HG02885 (cell line): ENCODE data around the gene WNK2.
A peak's percentile ranks its signal among the peaks of the same experiment; 100 is the strongest.

ENCODE experiments used
- ATAC-seq: cut with Tn5 transposase; IDR thresholded peaks from one replicate; pipeline ENCODE4 v1.9.1; 2021; ENCODE audit warnings: mild to moderate bottlenecking; ENCODE audit not compliant: unreplicated experiment, poor library complexity

WNK2 gene

GRCh38 chr9:93261735-93262523, 78.0 kb downstream of the WNK2 start:
- no peak for ATAC-seq

- ATAC-seq = no peak
Observed at GRCh38 chr9:93262537-93263310, 78.8 kb downstream of the WNK2 start.

DNA sequence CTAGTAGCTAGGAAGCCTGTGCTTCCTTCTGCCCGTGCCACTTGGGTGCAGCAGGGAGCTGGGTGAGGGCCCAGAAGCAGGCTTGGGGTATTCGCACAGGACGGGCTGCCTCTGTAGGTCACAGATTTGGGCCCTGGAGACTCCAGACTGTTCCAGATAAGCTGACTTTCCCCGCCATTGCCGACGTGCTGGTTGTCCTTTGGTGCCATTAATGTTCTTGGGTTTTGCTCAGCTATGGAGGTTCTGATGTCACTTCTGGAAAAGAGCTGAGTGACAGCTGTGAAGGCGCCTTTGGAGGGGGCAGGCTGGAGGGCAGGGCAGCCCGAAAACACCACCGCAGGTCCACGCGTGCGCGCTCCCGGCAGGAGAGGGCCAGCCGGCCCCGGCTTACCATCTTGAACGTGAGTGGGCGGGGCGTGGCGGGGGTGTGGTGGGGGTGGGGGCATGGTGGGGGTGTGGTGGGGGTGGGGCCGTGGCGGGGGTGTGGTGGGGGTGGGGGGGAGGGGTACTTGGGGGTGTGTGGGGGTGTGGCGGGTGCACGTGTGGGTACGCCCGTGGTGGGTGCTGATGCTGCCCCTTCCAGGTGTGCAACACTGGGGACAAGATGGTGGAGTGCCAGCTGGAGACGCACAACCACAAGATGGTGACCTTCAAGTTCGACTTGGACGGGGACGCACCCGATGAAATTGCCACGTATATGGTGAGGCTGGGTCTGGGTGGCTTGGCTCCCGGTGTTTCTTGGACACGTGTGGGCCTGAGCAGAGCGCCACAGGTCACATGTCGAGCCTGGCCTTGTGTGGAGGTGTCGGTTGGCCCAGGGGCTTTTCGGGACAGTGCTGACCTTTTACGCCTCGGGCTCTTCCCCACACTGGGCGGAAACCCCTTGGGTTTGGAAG, 79.6 kb downstream of the WNK2 start:
- no peak for ATAC-seq

GRCh38 chr9:93264338-93265125, 80.6 kb downstream of the WNK2 start:
- no peak for ATAC-seq

- no peak for ATAC-seq
Observed at GRCh38 chr9:93265301-93265971, 81.5 kb downstream of the WNK2 start.

DNA sequence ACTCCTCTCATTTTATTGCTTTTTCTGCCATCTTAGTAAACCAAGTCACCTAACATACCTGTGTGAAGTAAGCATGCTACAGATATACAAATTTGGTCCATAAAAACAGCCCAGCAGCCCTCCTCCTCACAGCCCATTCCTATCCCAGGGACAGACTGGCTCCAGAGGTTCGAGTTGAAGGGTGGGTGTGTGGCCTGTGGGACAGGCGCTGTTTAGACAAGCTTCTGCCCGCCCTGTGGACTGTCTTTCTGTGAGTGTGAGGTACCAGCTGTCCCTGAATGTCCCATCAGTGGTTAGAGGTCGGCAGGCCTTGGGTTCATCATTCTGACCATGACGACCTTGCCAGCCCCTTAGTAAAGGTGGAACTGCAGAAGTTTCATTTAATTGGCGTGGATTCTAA, 82.0 kb downstream of the WNK2 start:
- no peak for ATAC-seq

DNA sequence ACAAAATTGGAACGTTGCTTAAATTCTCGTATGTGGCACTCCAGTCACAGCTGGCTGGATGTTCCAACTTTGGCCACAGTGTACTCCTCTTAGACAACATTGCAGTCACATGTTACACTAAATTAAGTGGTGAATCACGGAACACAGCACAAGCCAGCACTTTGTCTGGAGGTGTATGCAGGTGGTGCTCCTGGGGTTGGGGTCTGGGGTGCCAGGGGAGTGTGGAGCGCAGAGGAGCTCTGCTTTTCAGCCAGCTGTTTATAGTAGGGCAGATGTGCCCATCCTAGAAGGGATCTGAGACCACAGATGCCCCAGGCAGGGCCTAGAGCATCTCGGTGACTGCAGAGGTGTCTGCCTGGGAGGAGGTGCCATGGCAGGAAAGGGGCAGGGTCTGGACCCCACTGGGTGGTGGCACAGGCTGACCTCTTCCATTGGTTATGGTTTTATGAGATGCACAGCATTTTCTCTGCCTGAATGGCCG, 82.6 kb downstream of the WNK2 start:
- ATAC-seq = no peak

- no peak for ATAC-seq
Observed at GRCh38 chr9:93267091-93267541, 83.2 kb downstream of the WNK2 start.

DNA sequence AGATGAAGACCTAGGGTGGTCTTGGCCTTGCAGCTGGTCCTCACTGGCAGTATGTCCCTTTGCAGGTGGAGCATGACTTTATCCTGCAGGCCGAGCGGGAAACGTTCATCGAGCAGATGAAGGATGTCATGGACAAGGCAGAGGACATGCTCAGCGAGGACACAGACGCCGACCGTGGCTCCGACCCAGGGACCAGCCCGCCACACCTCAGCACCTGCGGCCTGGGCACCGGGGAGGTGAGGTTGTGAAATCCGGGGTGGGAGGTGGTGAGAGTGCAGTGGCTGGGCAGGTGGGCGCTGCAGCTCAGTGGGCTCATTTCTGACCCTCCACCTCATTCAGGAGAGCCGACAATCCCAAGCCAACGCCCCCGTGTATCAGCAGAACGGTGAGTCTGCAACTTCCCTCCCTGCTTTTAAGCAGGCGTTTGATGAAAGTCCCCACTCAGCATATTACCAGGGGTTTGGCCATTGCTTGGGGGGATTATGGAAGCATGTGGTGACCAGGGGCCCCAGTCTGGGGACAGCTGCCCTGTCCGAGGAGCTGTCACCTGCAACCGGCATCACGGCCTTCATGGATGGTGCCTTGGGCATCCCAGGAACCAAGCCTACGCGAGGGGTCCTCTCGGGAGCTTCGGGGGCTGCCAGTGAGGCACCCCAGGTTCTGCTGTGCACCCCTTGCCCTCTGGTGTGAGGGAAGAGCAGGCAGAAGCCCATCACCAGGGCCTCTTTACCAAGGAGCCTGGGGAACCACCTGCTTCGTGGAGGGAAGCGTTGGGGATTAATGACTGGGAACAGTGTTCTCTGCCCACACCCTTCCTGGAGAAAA, 84.0 kb downstream of the WNK2 start:
- ATAC-seq = no peak

DNA sequence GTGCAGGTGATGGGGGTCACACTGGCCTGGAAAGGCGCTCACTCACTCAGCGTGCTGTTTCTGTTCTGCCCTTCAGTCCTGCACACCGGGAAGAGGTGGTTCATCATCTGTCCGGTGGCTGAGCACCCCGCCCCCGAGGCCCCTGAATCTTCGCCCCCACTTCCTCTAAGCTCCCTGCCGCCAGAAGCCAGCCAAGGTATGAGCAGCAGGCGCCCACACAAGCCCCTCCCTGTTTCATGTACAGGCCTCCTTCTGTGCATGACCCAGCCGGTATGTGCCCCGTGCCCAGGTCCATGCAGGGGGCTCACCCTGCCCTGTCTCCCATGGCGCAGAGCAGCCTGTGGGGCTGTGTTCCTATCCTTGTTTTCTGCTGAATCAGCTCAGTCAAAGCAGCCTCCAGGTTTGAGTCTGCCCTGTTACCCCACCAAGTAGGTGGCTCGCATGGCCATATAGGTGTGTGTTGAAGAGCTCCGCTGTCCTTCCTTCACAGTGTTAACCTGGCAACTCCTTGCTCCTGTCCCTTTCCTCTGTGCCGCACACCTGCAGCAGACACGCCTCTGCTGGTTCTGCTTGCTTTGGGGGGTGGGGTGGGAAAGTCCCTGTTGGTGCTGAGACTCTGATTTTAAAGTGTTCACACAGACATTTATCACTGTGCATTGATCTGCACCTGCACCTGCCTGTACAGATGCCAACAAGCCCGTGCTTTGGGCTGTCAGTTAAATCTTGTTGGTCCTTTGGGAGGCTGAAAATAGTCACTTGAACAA, 84.8 kb downstream of the WNK2 start:
- peak; percentile 56 for ATAC-seq

- no peak for ATAC-seq
Observed at GRCh38 chr9:93270976-93271375, 87.0 kb downstream of the WNK2 start.

- no peak for ATAC-seq
Observed at GRCh38 chr9:93276973-93277372, 93.0 kb downstream of the WNK2 start.

- ATAC-seq = no peak
Observed at GRCh38 chr9:93278144-93278543, 94.2 kb downstream of the WNK2 start.

DNA sequence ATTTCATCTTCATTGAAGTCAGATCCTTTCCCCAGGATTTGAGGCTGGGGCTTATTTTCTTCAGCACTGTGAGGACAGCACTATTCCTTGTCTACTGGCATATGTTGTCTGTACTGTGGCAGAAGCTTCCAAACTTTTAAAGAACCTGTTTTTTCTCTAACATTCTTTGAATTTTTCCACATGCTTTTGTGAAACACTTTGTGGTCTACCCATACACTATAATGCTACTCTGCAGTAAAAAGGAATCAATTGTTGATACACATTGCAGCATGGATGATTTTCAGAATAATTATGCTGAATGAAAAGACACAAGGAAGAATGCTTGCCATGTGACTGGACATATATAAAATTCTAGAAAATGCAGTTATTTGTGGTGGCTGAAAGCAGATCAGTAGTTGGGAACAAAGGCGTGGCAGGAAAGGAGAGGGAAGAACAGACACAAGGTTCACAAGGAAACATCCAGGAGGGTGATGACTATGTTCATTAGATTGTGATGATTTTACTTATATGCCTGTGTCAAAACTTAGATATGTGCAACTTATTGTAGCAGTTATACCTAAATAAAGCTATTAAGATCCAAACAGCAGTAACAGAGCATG, 96.8 kb downstream of the WNK2 start:
- no peak for ATAC-seq

DNA sequence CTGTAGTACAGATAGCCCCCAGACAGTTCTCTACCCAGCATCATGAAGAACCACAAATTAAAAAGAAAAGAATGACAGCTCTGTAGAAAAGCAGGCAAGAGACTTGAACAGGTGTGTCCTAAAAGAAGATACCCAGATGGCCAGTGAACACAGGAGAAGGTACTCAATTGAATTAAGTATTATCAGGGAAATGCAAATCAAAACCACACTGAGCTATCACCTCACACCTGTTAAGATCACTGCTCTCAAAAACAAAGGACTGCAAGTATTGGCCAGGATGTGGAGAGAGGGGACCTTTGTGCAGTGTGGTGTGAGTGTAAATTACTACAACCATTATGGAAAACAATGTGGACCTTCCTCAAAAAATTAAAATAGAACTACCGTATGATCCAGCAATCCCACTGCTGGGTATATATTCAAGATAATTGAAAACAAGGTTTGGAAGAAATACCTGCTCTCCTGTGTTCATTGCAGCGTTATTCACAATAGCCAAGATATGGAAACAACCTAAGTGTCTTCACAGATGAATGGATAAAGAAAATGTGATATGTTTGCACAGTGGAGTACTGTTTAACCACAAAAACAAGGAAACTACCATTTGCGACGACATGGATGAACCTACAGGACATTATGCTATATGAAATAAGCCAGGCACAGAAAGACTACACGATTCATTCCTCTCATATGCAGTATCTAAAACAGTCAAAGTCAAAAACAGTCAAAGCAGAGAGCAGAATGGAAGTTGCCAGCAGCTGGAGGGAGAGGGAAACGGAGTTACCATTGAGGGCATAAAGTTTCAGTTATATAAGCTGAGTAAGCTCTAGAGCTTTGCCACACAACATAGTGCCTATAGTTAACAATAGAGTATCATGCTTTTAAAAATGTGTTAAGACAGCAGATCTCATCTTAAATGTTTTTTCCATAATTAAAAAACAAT, 102.6 kb downstream of the WNK2 start:
- ATAC-seq = no peak

- no peak for ATAC-seq
Observed at GRCh38 chr9:93287189-93287552, 103.2 kb downstream of the WNK2 start.
